Parathyroid adenoma (tissue), 2 donors: ENCODE measurements around the gene SPANXB1.
"Not testable (repeated sequence)": the region's sequence is repeated elsewhere in the genome, so short reads cannot be mapped to it uniquely, and the experiment has no call there.

Experiments used
- H2AFZ ChIP-seq: fragments of 300-600 bp; sonication (generic); one replicate; pipeline ENCODE4 v1.7.0; 2017; ENCODE audit warnings: antibody characterized with exemption, mild to moderate bottlenecking
- H3K27ac ChIP-seq: fragments of 300-600 bp; sonication (generic); one replicate; pipeline ENCODE4 v1.7.0; 2017
- H3K27me3 ChIP-seq: fragments of 300-600 bp; sonication (generic); one replicate; pipeline ENCODE4 v1.7.0; 2017; ENCODE audit warnings: low read length; ENCODE audit not compliant: control insufficient read depth, insufficient read depth
- H3K36me3 ChIP-seq: fragments of 300-600 bp; sonication (generic); one replicate; pipeline ENCODE4 v1.7.0; 2017; ENCODE audit warnings: low read length; ENCODE audit not compliant: control insufficient read depth, insufficient read depth
- H3K4me1 ChIP-seq: fragments of 300-600 bp; sonication (generic); one replicate; pipeline ENCODE4 v1.7.0; 2017; ENCODE audit warnings: control low read depth
- H3K4me2 ChIP-seq: fragments of 300-600 bp; sonication (generic); one replicate; pipeline ENCODE4 v1.7.0; 2017; ENCODE audit warnings: low read length
- H3K4me3 ChIP-seq: fragments of 300-600 bp; sonication (generic); one replicate; pipeline ENCODE4 v1.7.0; 2017; ENCODE audit warnings: low read depth, low read length
- H3K79me2 ChIP-seq: fragments of 300-600 bp; sonication (generic); one replicate; pipeline ENCODE4 v1.7.0; 2017; ENCODE audit warnings: control low read depth
- H3K9ac ChIP-seq: fragments of 300-600 bp; sonication (generic); one replicate; pipeline ENCODE4 v1.7.0; 2017; ENCODE audit warnings: mild to moderate bottlenecking
- H3K9me3 ChIP-seq: fragments of 300-600 bp; sonication (generic); one replicate; pipeline ENCODE4 v1.7.0; 2017; ENCODE audit warnings: low read length; ENCODE audit not compliant: control insufficient read depth
- TF ChIP-seq, protein P1 (sequence below): fragments of 300-600 bp; sonication (generic); IDR thresholded peaks from one replicate; pipeline ENCODE4 v1.7.0; 2017; ENCODE audit warnings: antibody characterized with exemption, mild to moderate bottlenecking
- donor health status: primary hyperparathyroidism.

SPANXB1 gene, protein sequence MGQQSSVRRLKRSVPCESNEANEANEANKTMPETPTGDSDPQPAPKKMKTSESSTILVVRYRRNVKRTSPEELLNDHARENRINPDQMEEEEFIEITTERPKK

DNA sequence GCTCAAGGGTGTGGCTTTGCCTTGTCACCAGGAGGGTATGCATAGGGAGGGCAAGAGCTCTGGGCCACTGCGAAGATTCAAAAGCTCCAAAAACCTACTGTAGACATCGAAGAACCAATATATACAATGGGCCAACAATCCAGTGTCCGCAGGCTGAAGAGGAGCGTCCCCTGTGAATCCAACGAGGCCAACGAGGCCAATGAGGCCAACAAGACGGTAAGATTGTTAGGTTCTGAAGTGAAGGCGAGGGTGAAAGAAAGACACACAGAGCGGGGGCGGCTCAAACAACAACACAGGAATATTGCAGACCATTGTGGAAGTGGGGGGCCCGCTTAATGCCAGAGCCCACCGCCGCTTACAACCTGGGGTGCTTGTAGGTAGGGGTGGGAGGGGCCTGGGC lies at the start of gene SPANXB1:
TSS of gene SPANXB1 (plus strand) at position 27 of the 400 bp plus-strand sequence. CDS start at position 127, 100 bp downstream.
- H3K4me1 ChIP-seq, H3K9ac ChIP-seq, H3K4me3 ChIP-seq, H3K36me3 ChIP-seq, H3K27ac ChIP-seq, H3K79me2 ChIP-seq, H3K27me3 ChIP-seq, H3K9me3 ChIP-seq, H2AFZ ChIP-seq, H3K4me2 ChIP-seq: not testable (repeated sequence)

- Histone ChIP-seq H3K4me2 (no peak overlapping the region), H3K9me3 (no peaks in the 10 kb centered on the region), H3K4me1 (peaks cover 3% of the 10 kb centered on the region), H2AFZ (no peak overlapping the region), H3K9ac (no peak overlapping the region), H3K4me3 (no peak overlapping the region), H3K36me3 (no peaks in the 10 kb centered on the region), H3K27me3 (no peaks in the 10 kb centered on the region), H3K79me2 (no peaks in the 10 kb centered on the region), H3K27ac (no peak overlapping the region)
- TF ChIP-seq, protein P1, sequence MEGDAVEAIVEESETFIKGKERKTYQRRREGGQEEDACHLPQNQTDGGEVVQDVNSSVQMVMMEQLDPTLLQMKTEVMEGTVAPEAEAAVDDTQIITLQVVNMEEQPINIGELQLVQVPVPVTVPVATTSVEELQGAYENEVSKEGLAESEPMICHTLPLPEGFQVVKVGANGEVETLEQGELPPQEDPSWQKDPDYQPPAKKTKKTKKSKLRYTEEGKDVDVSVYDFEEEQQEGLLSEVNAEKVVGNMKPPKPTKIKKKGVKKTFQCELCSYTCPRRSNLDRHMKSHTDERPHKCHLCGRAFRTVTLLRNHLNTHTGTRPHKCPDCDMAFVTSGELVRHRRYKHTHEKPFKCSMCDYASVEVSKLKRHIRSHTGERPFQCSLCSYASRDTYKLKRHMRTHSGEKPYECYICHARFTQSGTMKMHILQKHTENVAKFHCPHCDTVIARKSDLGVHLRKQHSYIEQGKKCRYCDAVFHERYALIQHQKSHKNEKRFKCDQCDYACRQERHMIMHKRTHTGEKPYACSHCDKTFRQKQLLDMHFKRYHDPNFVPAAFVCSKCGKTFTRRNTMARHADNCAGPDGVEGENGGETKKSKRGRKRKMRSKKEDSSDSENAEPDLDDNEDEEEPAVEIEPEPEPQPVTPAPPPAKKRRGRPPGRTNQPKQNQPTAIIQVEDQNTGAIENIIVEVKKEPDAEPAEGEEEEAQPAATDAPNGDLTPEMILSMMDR, result no peak
These were observed 35.4 kb upstream of the SPANXB1 start for GRCh38 chrX:140967036-140967435.

DNA sequence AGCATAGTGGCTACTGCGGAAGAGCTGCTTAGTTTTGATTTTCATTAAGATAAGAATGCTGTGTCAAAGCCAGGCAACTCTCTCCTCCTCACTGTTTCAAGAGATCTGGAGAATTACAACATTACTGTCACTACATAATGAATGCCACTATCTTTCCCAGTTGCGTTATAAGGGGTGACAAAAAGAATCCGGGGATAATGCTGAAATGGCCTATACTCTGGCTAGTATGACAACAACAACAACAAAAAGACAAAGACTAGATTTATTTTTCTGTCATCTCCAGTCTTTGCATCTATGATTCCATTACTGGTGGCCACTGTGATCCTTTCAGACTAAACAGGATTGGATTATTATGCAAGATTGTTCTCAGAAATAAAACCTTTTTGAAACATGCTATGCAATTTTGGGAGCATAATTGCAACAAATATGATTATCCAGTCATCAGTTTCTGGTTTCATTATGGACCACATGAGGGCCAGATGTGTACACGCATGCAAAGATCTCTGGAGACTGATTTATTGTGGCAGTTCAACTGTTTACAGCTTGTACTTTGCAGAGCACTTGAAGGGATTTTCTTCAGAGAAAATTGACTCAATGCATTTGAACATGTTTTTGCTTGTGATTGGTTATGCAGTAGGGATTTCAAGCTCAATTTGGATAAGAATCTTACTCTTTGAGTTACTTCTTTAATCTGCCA lies 31.1 kb upstream of the SPANXB1 start:
- TF ChIP-seq, protein P1, result no peak
- H3K27ac ChIP-seq, result no peak overlapping the region
- H3K36me3 ChIP-seq, result no peaks in the 10 kb centered on the region
- no peak overlapping the region for H3K4me2 ChIP-seq
- no peak overlapping the region for H3K4me3 ChIP-seq
- H3K79me2 ChIP-seq, result no peaks in the 10 kb centered on the region
- H3K9me3 ChIP-seq, result no peaks in the 10 kb centered on the region
- H3K27me3 ChIP-seq, result no peaks in the 10 kb centered on the region
- no peak overlapping the region for H3K9ac ChIP-seq
- H3K4me1 ChIP-seq, result peaks cover 3% of the 10 kb centered on the region
- H2AFZ ChIP-seq, result no peak overlapping the region

DNA sequence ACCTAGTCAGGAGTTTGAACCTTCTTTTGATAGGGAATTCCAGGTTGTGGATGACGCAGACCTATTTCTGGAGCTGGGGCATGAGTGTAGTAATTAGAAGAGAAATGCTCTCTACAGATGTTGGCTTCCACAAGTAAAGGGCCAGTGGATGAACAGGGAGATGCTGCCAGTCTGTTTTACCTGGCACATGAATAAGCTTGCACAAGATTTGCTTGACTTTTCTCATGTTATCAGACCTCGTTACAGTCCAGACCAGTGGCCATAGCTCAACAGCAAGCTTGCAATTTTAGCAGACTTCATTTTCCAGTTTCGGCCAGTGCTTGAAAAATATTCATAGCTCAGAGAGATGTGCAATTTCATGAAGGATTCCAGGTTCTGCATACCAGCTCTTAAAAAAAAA lies 26.9 kb upstream of the SPANXB1 start:
- no peaks in the 10 kb centered on the region for H3K27me3 ChIP-seq
- no peak overlapping the region for H3K27ac ChIP-seq
- H3K36me3 ChIP-seq, result no peaks in the 10 kb centered on the region
- TF ChIP-seq, protein P1, result no peak
- H3K9ac ChIP-seq, result no peak overlapping the region
- no peaks in the 10 kb centered on the region for H3K79me2 ChIP-seq
- no peak overlapping the region for H3K4me2 ChIP-seq
- no peak overlapping the region for H2AFZ ChIP-seq
- H3K9me3 ChIP-seq, result no peaks in the 10 kb centered on the region
- no peak overlapping the region for H3K4me3 ChIP-seq
- H3K4me1 ChIP-seq, result peaks cover 3% of the 10 kb centered on the region

DNA sequence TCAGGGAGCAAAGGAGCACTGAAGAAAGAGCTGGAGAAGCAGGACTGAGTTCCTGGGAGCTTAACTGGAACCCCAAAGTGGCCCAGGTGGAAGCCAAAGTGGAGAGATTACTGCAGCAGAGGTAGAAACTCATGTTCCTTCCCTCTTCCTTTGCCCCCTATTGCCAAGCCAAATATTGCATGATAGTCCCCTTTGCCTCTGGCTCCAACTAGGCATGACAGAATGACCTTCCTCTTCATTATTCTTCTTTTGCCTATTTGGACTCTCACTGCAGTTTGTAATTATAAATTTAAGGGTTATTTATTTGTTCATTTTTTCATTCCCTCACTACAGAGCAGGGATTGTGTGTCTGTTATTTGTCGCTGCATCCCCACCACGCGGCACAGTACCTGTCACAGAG lies 22.1 kb upstream of the SPANXB1 start:
- H3K4me3 ChIP-seq, result no peak overlapping the region
- H3K79me2 ChIP-seq, result no peaks in the 10 kb centered on the region
- H3K4me2 ChIP-seq, result no peak overlapping the region
- no peaks in the 10 kb centered on the region for H3K9me3 ChIP-seq
- no peak overlapping the region for H2AFZ ChIP-seq
- no peaks in the 10 kb centered on the region for H3K27me3 ChIP-seq
- H3K36me3 ChIP-seq, result no peaks in the 10 kb centered on the region
- no peak overlapping the region for H3K27ac ChIP-seq
- TF ChIP-seq, protein P1, result no peak
- H3K9ac ChIP-seq, result no peak overlapping the region
- no peaks in the 10 kb centered on the region for H3K4me1 ChIP-seq
